DOHH2 (cell line): Measurements from ENCODE around the gene PEPD.

Experiments
- EZH2phosphoT487 ChIP-seq: fragments of 200-600 bp; sonication (generic); IDR thresholded peaks from 2 replicates; pipeline ENCODE4 v1.6.1; 2017; ENCODE audit warnings: borderline replicate concordance, mild to moderate bottlenecking, antibody characterized with exemption, low read length, moderate library complexity, mixed read lengths
- TF ChIP-seq, protein P1 (sequence below): fragments of 200-600 bp; sonication (generic); IDR thresholded peaks from one replicate; pipeline ENCODE4 v1.5.1; 2014; ENCODE audit warnings: antibody characterized with exemption, mild to moderate bottlenecking, low read depth, low read length; ENCODE audit not compliant: poor library complexity, severe bottlenecking

DNA sequence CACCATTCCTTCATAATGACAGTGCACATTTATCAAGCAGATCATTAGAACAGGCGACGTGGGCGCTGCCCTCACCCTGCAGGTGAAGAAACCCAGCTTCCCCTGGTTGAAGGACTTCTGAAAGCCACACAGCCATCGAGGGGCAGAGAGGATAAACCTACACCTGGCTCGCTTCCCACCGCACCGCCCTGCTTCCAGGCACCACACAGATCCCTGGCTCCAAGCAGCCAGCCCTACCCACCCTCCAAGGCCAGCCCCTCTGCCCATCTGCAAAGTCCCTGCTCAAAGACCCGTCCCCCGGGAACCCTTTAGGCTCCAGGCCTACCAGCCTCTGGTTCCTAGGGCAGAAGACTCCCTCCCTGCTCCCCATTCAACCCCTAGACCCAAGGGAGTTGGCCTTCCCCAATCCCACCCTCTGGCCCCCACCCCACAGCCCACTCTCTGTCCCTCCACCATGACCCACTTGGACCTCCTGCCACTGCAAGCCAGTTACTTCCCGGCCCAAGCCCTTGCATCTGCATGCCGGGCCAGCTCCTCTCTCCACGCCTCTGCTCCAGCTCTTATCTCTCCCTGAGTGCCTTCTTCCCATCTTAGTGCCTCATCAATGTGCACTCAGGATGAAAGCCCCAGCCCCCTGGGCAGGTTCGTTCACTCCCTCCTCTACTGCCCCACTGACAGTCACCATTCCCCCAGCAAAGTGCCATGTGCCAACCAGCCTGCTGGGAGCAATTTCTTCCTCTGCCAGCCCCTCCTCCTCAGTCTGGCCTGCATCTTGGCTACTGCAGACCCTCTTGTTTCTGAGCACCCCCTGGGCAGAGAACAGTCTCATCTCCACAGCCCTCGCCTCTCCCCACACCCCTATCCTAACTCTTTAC, 28.0 kb downstream of the PEPD start:
- TF ChIP-seq, protein P1, sequence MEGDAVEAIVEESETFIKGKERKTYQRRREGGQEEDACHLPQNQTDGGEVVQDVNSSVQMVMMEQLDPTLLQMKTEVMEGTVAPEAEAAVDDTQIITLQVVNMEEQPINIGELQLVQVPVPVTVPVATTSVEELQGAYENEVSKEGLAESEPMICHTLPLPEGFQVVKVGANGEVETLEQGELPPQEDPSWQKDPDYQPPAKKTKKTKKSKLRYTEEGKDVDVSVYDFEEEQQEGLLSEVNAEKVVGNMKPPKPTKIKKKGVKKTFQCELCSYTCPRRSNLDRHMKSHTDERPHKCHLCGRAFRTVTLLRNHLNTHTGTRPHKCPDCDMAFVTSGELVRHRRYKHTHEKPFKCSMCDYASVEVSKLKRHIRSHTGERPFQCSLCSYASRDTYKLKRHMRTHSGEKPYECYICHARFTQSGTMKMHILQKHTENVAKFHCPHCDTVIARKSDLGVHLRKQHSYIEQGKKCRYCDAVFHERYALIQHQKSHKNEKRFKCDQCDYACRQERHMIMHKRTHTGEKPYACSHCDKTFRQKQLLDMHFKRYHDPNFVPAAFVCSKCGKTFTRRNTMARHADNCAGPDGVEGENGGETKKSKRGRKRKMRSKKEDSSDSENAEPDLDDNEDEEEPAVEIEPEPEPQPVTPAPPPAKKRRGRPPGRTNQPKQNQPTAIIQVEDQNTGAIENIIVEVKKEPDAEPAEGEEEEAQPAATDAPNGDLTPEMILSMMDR: no peak
- TF ChIP-seq EZH2phosphoT487: no peak
